HepG2 (cell line): Measurements from ENCODE around the gene TMEM174. TPM values are rescaled to one million over a fixed set of nuclear protein-coding genes. Genes with fewer than 3 reads are reported as not detected.

Source experiments
- CBX5 ChIP-seq: sonication (generic); formaldehyde crosslinking; IDR thresholded peaks from 2 replicates; pipeline ENCODE4 v1.4.0; 2020; ENCODE audit warnings: missing genetic modification reagents, borderline replicate concordance
- CEBPG ChIP-seq: IDR thresholded peaks from 2 replicates; pipeline ENCODE4 v1.6.1; 2016
- CREB3 ChIP-seq: sonication (generic); formaldehyde crosslinking; IDR thresholded peaks from 2 replicates; pipeline ENCODE4 v1.5.0; 2020; ENCODE audit warnings: missing genetic modification reagents
- FIP1L1 ChIP-seq: fragments of 200-400 bp; formaldehyde crosslinking; IDR thresholded peaks from 2 replicates; pipeline ENCODE4 v1.6.1; 2018; ENCODE audit warnings: low read depth, mild to moderate bottlenecking, low read length, moderate library complexity, borderline replicate concordance; ENCODE audit not compliant: insufficient read depth
- IRF1 ChIP-seq: sonication (generic); formaldehyde crosslinking; IDR thresholded peaks from 2 replicates; pipeline ENCODE4 v1.4.0; 2020; ENCODE audit warnings: low read depth, mild to moderate bottlenecking, missing genetic modification reagents
- JUN ChIP-seq: sonication (generic); formaldehyde crosslinking; IDR thresholded peaks from 2 replicates; pipeline ENCODE4 v1.4.0; 2020; ENCODE audit warnings: mild to moderate bottlenecking, missing genetic modification reagents
- KDM6A ChIP-seq: IDR thresholded peaks from 2 replicates; pipeline ENCODE4 v1.6.1; 2016; ENCODE audit warnings: low read depth
- MBNL3 ChIP-seq: fragments of 250-450 bp; sonication (Bioruptor Pico); conservative IDR thresholded peaks from 2 replicates; pipeline ENCODE4 v1.8.0; 2022; ENCODE audit warnings: mild to moderate bottlenecking, inconsistent platforms
- NFKB2 ChIP-seq: sonication (generic); formaldehyde crosslinking; IDR thresholded peaks from 2 replicates; pipeline ENCODE4 v1.4.0; 2020; ENCODE audit warnings: missing genetic modification reagents, borderline replicate concordance
- RARA ChIP-seq: IDR thresholded peaks from 2 replicates; pipeline ENCODE4 v1.6.1; 2016; ENCODE audit warnings: missing genetic modification reagents, missing compliant biosample characterization
- SMARCE1 ChIP-seq: fragments of 450-650 bp; IDR thresholded peaks from 2 replicates; pipeline ENCODE4 v1.6.1; 2017; ENCODE audit warnings: borderline replicate concordance
- THYN1 ChIP-seq: sonication (generic); formaldehyde crosslinking; IDR thresholded peaks from 2 replicates; pipeline ENCODE4 v1.8.1; 2023; ENCODE audit warnings: low read depth, mild to moderate bottlenecking, moderate library complexity, missing genetic modification reagents, borderline replicate concordance
- TRIM24 ChIP-seq: sonication (generic); formaldehyde crosslinking; IDR thresholded peaks from 2 replicates; pipeline ENCODE4 v1.8.0; 2022; ENCODE audit warnings: mild to moderate bottlenecking, missing genetic modification reagents
- ZNF318 ChIP-seq: sonication (generic); formaldehyde crosslinking; IDR thresholded peaks from 2 replicates; pipeline ENCODE4 v1.4.0; 2020; ENCODE audit warnings: mild to moderate bottlenecking, missing genetic modification reagents
- ZNF501 ChIP-seq: sonication (generic); formaldehyde crosslinking; IDR thresholded peaks from 2 replicates; pipeline ENCODE4 v1.5.1; 2020; ENCODE audit warnings: mild to moderate bottlenecking, moderate library complexity, missing genetic modification reagents
- ZNF761 ChIP-seq: sonication (generic); formaldehyde crosslinking; conservative IDR thresholded peaks from 2 replicates; pipeline ENCODE4 v1.4.0; 2020; ENCODE audit warnings: mild to moderate bottlenecking, missing genetic modification reagents
- ZNF780A ChIP-seq: sonication (generic); formaldehyde crosslinking; IDR thresholded peaks from 2 replicates; pipeline ENCODE4 v1.8.0; 2022; ENCODE audit warnings: mild to moderate bottlenecking, missing genetic modification reagents, moderate library complexity
- ZUFSP ChIP-seq: sonication (generic); formaldehyde crosslinking; IDR thresholded peaks from 2 replicates; pipeline ENCODE4 v1.9.0; 2021; ENCODE audit warnings: missing genetic modification reagents, mild to moderate bottlenecking, borderline replicate concordance
- polyA plus RNA-seq, 8 experiments: library from polyadenylated mRNA; depleted of rRNA in 3 of 8; stranded (reverse) in 7 of 8; unstranded in 1 of 8; fragments of >200 nt; fragmentation: Illumina TruSeq in 4 of 8; extraction: Trizol in 4 of 8; gene quantifications; 2 replicates each; pipeline versions ENCODE4 v1.2.1 to v1.2.3, GENCODE V29; 2011 to 2016; ENCODE audit warnings: low read depth in 4 of 8, missing spikeins in 1 of 8, mixed read lengths in 1 of 8; ENCODE audit not compliant: insufficient read depth in 1 of 8
- total RNA-seq, 5 experiments: library from RNA; depleted of rRNA; stranded (reverse); fragments of >200 nt; fragmentation: Illumina TruSeq; extraction: Trizol; gene quantifications; 2 replicates each; pipeline ENCODE4 v1.2.3, GENCODE V29; 2016; ENCODE audit warnings: low read depth in 1 of 5

TMEM174 gene
- total and polyA plus RNA-seq, 2 of the 13 experiments (the other 11 are each of a cell fraction or from before 2014, with no cell fraction given) = not detected

- no peak for TF ChIP-seq THYN1 (CRISPR knock-in tag)
- TF ChIP-seq NFKB2 (CRISPR knock-in tag) = no peak
- no peak for TF ChIP-seq TRIM24 (CRISPR knock-in tag)
- TF ChIP-seq IRF1 (CRISPR knock-in tag) = no peak
- no peak for TF ChIP-seq ZNF780A
- no peak for TF ChIP-seq CBX5 (CRISPR knock-in tag)
- TF ChIP-seq FIP1L1 = no peak
- no peak for TF ChIP-seq SMARCE1
- no peak for TF ChIP-seq ZNF761 (CRISPR knock-in tag)
- no peak for TF ChIP-seq MBNL3 (CRISPR knock-in tag)
- no peak for TF ChIP-seq ZNF318 (CRISPR knock-in tag)
- TF ChIP-seq JUN (CRISPR knock-in tag) = no peak
- TF ChIP-seq ZNF501 (CRISPR knock-in tag) = no peak
- no peak for TF ChIP-seq CREB3 (CRISPR knock-in tag)
- no peak for TF ChIP-seq KDM6A (CRISPR knock-in tag)
- no peak for TF ChIP-seq ZUFSP (CRISPR knock-in tag)
- no peak for TF ChIP-seq CEBPG (CRISPR knock-in tag)
- TF ChIP-seq RARA (CRISPR knock-in tag) = no peak
These were observed 28.8 kb downstream of the TMEM174 start (continued) for GRCh38 chr5:73201547-73202513.
